Astrocyte (in vitro differentiated cells and primary cell): ENCODE measurements around the gene SHANK2.

Experiments
- CTCF ChIP-seq: IDR thresholded peaks from 2 replicates; pipeline ENCODE4 v1.5.1; 2011; ENCODE audit warnings: low read depth, mild to moderate bottlenecking, inconsistent platforms, low read length, moderate library complexity; ENCODE audit not compliant: insufficient read depth
- EZH2 ChIP-seq: IDR thresholded peaks from 2 replicates; pipeline ENCODE4 v1.6.1; 2012; ENCODE audit warnings: mild to moderate bottlenecking, low read length, inconsistent platforms; ENCODE audit not compliant: insufficient read depth

DNA sequence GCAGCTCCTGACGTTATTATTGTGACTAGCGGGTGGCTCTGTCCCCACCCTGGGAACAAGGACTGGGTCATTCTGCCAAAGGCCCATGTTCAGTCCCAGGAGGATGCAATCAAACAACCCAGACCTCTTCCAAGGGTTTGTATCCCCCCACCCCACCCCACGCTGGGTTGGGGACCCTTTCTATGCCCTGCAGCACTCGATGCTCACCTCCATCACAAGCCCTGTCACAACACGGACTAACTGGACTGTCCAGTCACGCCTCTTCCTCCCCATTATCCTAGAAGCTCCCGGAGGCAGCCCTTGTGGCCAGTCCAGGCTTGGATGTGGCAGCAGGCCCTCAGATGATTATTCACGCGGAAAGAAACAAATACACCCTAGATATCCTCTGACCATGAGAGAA lies 3.7 kb downstream of the SHANK2 start:
- no peak for TF ChIP-seq CTCF
- no peak for TF ChIP-seq EZH2
